Testis (tissue), 2 donors: ENCODE measurements around the gene CPA3.

Source experiments
- CTCF ChIP-seq, 3 experiments: fragments of 450-650 bp in 2 of 3; fragments of 200-600 bp in 1 of 3; sonication (generic) in 1 of 3; IDR thresholded peaks; one replicate each; pipeline ENCODE4 v1.5.1; 2016 to 2019; ENCODE audit warnings: antibody characterized with exemption in 3 of 3, mild to moderate bottlenecking in 2 of 3, moderate library complexity in 1 of 3
- POLR2A ChIP-seq: fragments of 450-650 bp; IDR thresholded peaks from one replicate; pipeline ENCODE4 v1.6.1; 2017; ENCODE audit warnings: antibody characterized with exemption, mild to moderate bottlenecking, moderate library complexity

- TF ChIP-seq CTCF (IDR thresholded peaks at IDR 0.05) (no peak), POLR2A (no peak)
These were observed 25.3 kb upstream of the CPA3 start for GRCh38 chr3:148839805-148840204.
